Uterus (tissue), 2 donors: ENCODE data around the gene NAGLU.

Experiments
- POLR2A ChIP-seq, 2 donors: fragments of 450-650 bp; IDR thresholded peaks; one replicate each; pipeline ENCODE4 v1.6.1; 2016; ENCODE audit warnings: antibody characterized with exemption in 2 of 2, mild to moderate bottlenecking in 1 of 2, moderate library complexity in 1 of 2
- TF ChIP-seq, protein P1 (sequence below), 4 experiments: fragments of 200-600 bp in 2 of 4; fragments of 450-650 bp in 2 of 4; sonication (generic) in 2 of 4; IDR thresholded peaks; one replicate each; pipeline ENCODE4 v1.5.1; 2016 to 2019; ENCODE audit warnings: antibody characterized with exemption in 4 of 4, mild to moderate bottlenecking in 2 of 4, moderate library complexity in 1 of 4

DNA sequence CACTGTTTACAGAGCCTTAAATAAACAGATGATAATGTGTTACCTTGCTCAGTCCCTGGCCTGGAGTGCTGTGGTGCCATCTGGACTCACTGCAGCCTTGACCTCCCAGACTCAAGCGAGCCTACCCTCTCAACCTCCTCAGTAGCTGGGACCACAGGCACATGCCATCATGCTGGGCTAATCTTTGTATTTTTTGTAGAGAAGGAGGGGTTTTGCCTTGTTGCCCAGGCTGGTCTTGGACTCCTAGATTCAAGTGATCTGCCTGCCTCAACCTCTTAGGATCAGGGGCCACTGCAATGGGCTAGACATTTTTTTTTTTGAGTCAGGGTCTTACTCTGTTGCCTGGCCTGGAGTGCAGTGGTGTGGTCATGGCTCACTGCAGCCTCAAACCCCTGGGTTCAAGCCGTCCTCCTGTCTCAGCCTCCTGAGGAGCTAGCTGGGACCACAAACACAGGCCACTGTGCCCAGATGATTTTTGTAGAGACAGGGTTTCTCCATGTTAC, 5.0 kb upstream of the NAGLU start:
- TF ChIP-seq POLR2A (IDR thresholded peaks at IDR 0.05), result no peak
- TF ChIP-seq, protein P1, sequence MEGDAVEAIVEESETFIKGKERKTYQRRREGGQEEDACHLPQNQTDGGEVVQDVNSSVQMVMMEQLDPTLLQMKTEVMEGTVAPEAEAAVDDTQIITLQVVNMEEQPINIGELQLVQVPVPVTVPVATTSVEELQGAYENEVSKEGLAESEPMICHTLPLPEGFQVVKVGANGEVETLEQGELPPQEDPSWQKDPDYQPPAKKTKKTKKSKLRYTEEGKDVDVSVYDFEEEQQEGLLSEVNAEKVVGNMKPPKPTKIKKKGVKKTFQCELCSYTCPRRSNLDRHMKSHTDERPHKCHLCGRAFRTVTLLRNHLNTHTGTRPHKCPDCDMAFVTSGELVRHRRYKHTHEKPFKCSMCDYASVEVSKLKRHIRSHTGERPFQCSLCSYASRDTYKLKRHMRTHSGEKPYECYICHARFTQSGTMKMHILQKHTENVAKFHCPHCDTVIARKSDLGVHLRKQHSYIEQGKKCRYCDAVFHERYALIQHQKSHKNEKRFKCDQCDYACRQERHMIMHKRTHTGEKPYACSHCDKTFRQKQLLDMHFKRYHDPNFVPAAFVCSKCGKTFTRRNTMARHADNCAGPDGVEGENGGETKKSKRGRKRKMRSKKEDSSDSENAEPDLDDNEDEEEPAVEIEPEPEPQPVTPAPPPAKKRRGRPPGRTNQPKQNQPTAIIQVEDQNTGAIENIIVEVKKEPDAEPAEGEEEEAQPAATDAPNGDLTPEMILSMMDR (IDR thresholded peaks at IDR 0.05), result no peak
